HepG2 (cell line): ENCODE data around the gene ALDH4A1. TPM values are rescaled to one million over a fixed set of nuclear protein-coding genes. Genes with fewer than 3 reads are reported as not detected.

ENCODE experiments used
- ASH2L ChIP-seq: fragments of 300-600, 200-600 bp; sonication (generic); IDR thresholded peaks from 2 replicates; pipeline ENCODE4 v1.7.0; 2017; ENCODE audit warnings: low read depth, mild to moderate bottlenecking, moderate library complexity, mixed read lengths, low read length; ENCODE audit not compliant: insufficient read length
- ETV5 ChIP-seq: IDR thresholded peaks from 2 replicates; pipeline ENCODE4 v1.6.1; 2018; ENCODE audit warnings: missing biosample characterization, missing genetic modification reagents, inconsistent platforms, borderline replicate concordance
- GLI4 ChIP-seq: sonication (generic); formaldehyde crosslinking; IDR thresholded peaks from 2 replicates; pipeline ENCODE4 v1.5.1; 2020; ENCODE audit warnings: missing genetic modification reagents, mild to moderate bottlenecking, moderate library complexity, borderline replicate concordance
- ISX ChIP-seq: sonication (generic); formaldehyde crosslinking; conservative IDR thresholded peaks from 2 replicates; pipeline ENCODE4 v1.5.0; 2020; ENCODE audit warnings: missing genetic modification reagents
- KLF12 ChIP-seq: sonication (generic); formaldehyde crosslinking; IDR thresholded peaks from 2 replicates; pipeline ENCODE4 v1.4.0; 2020; ENCODE audit warnings: missing genetic modification reagents, borderline replicate concordance
- MEF2D ChIP-seq: sonication (generic); formaldehyde crosslinking; IDR thresholded peaks from 2 replicates; pipeline ENCODE4 v1.5.1; 2020; ENCODE audit warnings: mild to moderate bottlenecking, missing genetic modification reagents
- NR2F6 ChIP-seq, 2 experiments: IDR thresholded peaks; 2 replicates each; pipeline ENCODE4 v1.6.1; 2016; ENCODE audit warnings: antibody characterized with exemption in 1 of 2, mild to moderate bottlenecking in 1 of 2
- NRL ChIP-seq: sonication (generic); formaldehyde crosslinking; IDR thresholded peaks from 2 replicates; pipeline ENCODE4 v1.5.0; 2020; ENCODE audit warnings: missing genetic modification reagents, mild to moderate bottlenecking, moderate library complexity, borderline replicate concordance
- PITX1 ChIP-seq: sonication (generic); formaldehyde crosslinking; IDR thresholded peaks from 2 replicates; pipeline ENCODE4 v1.5.1; 2020; ENCODE audit warnings: mild to moderate bottlenecking, missing genetic modification reagents
- PRMT3 ChIP-seq: sonication (generic); formaldehyde crosslinking; IDR thresholded peaks from 2 replicates; pipeline ENCODE4 v1.8.1; 2022; ENCODE audit warnings: low read depth, mild to moderate bottlenecking, moderate library complexity, missing genetic modification reagents, borderline replicate concordance
- REXO4 ChIP-seq: sonication (generic); formaldehyde crosslinking; IDR thresholded peaks from 2 replicates; pipeline ENCODE4 v1.8.0; 2022; ENCODE audit warnings: missing genetic modification reagents, mild to moderate bottlenecking, borderline replicate concordance
- RFXAP ChIP-seq: sonication (generic); formaldehyde crosslinking; IDR thresholded peaks from 2 replicates; pipeline ENCODE4 v1.4.0; 2020; ENCODE audit warnings: missing genetic modification reagents, borderline replicate concordance
- SAP130 ChIP-seq: IDR thresholded peaks from 2 replicates; pipeline ENCODE4 v1.6.1; 2016; ENCODE audit warnings: low read depth
- THRA ChIP-seq: sonication (generic); formaldehyde crosslinking; IDR thresholded peaks from 2 replicates; pipeline ENCODE4 v1.4.0; 2020; ENCODE audit warnings: missing genetic modification reagents, borderline replicate concordance
- TSC22D2 ChIP-seq: sonication (generic); formaldehyde crosslinking; IDR thresholded peaks from 2 replicates; pipeline ENCODE4 v1.5.1; 2020; ENCODE audit warnings: missing genetic modification reagents, mild to moderate bottlenecking, borderline replicate concordance
- ZNF263 ChIP-seq: sonication (generic); formaldehyde crosslinking; IDR thresholded peaks from 2 replicates; pipeline ENCODE4 v1.4.0; 2020; ENCODE audit warnings: missing genetic modification reagents
- ZNF691 ChIP-seq: sonication (generic); formaldehyde crosslinking; IDR thresholded peaks from 2 replicates; pipeline ENCODE4 v1.4.0; 2020; ENCODE audit warnings: missing genetic modification reagents, low read depth, mild to moderate bottlenecking, borderline replicate concordance
- polyA plus RNA-seq, 8 experiments: library from polyadenylated mRNA; depleted of rRNA in 3 of 8; stranded (reverse) in 7 of 8; unstranded in 1 of 8; fragments of >200 nt; fragmentation: Illumina TruSeq in 4 of 8; extraction: Trizol in 4 of 8; gene quantifications; 2 replicates each; pipeline versions ENCODE4 v1.2.1 to v1.2.3, GENCODE V29; 2011 to 2016; ENCODE audit warnings: low read depth in 4 of 8, missing spikeins in 1 of 8, mixed read lengths in 1 of 8; ENCODE audit not compliant: insufficient read depth in 1 of 8
- total RNA-seq, 5 experiments: library from RNA; depleted of rRNA; stranded (reverse); fragments of >200 nt; fragmentation: Illumina TruSeq; extraction: Trizol; gene quantifications; 2 replicates each; pipeline ENCODE4 v1.2.3, GENCODE V29; 2016; ENCODE audit warnings: low read depth in 1 of 5
- TF ChIP-seq, protein P1 (sequence below): sonication (generic); formaldehyde crosslinking; IDR thresholded peaks from 2 replicates; pipeline ENCODE4 v1.5.0; 2020; ENCODE audit warnings: mild to moderate bottlenecking, missing genetic modification reagents
- TF ChIP-seq, protein P2 (sequence below): fragments of 450-650 bp; IDR thresholded peaks from 2 replicates; pipeline ENCODE4 v1.6.1; 2017
- TF ChIP-seq, protein P3 (sequence below): sonication (generic); formaldehyde crosslinking; IDR thresholded peaks from 2 replicates; pipeline ENCODE4 v1.4.0; 2020; ENCODE audit warnings: missing genetic modification reagents, mild to moderate bottlenecking, borderline replicate concordance
- TF ChIP-seq, protein P4 (sequence below): sonication (generic); IDR thresholded peaks from 2 replicates; pipeline ENCODE4 v1.6.1; 2016; ENCODE audit warnings: low read depth, borderline replicate concordance

The ALDH4A1 gene
- total and polyA plus RNA-seq, 2 of the 13 experiments (the other 11 are each of a cell fraction or from before 2014, with no cell fraction given) = 76.4 to 240 TPM

- TF ChIP-seq ZNF691 (CRISPR knock-in tag) (no peak), THRA (CRISPR knock-in tag) (no peak), PRMT3 (CRISPR knock-in tag) (no peak), REXO4 (CRISPR knock-in tag) (no peak), ASH2L (peak; percentile 15), TSC22D2 (CRISPR knock-in tag) (no peak), NR2F6 (IDR thresholded peaks at IDR 0.05) (no peak), NR2F6 (CRISPR knock-in tag; IDR thresholded peaks at IDR 0.05) (0 out of 2 replicates have a peak, but pooled peaks have one; percentile 10), KLF12 (CRISPR knock-in tag) (peak; percentile 40; the same call in 1 of the 2 replicates), PITX1 (peak; percentile 18; the same call in 1 of the 2 replicates), SAP130 (CRISPR knock-in tag) (peak; percentile 29; the same call in 1 of the 2 replicates), RFXAP (CRISPR knock-in tag) (no peak), MEF2D (CRISPR knock-in tag) (peak; percentile 61; the same call in 1 of the 2 replicates), NRL (CRISPR knock-in tag) (no peak), ZNF263 (peak; percentile 56; the same call in 1 of the 2 replicates), ISX (CRISPR knock-in tag) (0 out of 2 replicates have a peak, but pooled peaks have one; percentile 56), ETV5 (CRISPR knock-in tag) (peak; percentile 27; the same call in 1 of the 2 replicates), GLI4 (CRISPR knock-in tag) (no peak)
- TF ChIP-seq, protein P1, sequence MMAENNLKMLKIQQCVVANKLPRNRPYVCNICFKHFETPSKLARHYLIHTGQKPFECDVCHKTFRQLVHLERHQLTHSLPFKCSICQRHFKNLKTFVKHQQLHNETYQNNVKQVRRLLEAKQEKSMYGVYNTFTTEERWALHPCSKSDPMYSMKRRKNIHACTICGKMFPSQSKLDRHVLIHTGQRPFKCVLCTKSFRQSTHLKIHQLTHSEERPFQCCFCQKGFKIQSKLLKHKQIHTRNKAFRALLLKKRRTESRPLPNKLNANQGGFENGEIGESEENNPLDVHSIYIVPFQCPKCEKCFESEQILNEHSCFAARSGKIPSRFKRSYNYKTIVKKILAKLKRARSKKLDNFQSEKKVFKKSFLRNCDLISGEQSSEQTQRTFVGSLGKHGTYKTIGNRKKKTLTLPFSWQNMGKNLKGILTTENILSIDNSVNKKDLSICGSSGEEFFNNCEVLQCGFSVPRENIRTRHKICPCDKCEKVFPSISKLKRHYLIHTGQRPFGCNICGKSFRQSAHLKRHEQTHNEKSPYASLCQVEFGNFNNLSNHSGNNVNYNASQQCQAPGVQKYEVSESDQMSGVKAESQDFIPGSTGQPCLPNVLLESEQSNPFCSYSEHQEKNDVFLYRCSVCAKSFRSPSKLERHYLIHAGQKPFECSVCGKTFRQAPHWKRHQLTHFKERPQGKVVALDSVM (CRISPR knock-in tag) = peak; percentile 8; the same call in 1 of the 2 replicates
- TF ChIP-seq, protein P2, sequence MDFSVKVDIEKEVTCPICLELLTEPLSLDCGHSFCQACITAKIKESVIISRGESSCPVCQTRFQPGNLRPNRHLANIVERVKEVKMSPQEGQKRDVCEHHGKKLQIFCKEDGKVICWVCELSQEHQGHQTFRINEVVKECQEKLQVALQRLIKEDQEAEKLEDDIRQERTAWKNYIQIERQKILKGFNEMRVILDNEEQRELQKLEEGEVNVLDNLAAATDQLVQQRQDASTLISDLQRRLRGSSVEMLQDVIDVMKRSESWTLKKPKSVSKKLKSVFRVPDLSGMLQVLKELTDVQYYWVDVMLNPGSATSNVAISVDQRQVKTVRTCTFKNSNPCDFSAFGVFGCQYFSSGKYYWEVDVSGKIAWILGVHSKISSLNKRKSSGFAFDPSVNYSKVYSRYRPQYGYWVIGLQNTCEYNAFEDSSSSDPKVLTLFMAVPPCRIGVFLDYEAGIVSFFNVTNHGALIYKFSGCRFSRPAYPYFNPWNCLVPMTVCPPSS = no peak
- TF ChIP-seq, protein P3, sequence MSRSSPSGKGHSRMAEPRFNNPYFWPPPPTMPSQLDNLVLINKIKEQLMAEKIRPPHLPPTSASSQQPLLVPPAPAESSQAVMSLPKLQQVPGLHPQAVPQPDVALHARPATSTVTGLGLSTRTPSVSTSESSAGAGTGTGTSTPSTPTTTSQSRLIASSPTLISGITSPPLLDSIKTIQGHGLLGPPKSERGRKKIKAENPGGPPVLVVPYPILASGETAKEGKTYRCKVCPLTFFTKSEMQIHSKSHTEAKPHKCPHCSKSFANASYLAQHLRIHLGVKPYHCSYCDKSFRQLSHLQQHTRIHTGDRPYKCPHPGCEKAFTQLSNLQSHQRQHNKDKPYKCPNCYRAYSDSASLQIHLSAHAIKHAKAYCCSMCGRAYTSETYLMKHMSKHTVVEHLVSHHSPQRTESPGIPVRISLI = no peak
- TF ChIP-seq, protein P4, sequence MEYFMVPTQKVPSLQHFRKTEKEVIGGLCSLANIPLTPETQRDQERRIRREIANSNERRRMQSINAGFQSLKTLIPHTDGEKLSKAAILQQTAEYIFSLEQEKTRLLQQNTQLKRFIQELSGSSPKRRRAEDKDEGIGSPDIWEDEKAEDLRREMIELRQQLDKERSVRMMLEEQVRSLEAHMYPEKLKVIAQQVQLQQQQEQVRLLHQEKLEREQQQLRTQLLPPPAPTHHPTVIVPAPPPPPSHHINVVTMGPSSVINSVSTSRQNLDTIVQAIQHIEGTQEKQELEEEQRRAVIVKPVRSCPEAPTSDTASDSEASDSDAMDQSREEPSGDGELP = peak; percentile 81; the same call in 1 of the 2 replicates
Measured at GRCh38 chr1:18950401-18951026, 48.2 kb upstream of the ALDH4A1 start (continued).
